ENCODE measurements around the gene TUBB.
"Not testable (repeated sequence)": the region's sequence is repeated elsewhere in the genome, so short reads cannot be mapped to it uniquely, and the experiment has no call there.

The TUBB gene

DNA sequence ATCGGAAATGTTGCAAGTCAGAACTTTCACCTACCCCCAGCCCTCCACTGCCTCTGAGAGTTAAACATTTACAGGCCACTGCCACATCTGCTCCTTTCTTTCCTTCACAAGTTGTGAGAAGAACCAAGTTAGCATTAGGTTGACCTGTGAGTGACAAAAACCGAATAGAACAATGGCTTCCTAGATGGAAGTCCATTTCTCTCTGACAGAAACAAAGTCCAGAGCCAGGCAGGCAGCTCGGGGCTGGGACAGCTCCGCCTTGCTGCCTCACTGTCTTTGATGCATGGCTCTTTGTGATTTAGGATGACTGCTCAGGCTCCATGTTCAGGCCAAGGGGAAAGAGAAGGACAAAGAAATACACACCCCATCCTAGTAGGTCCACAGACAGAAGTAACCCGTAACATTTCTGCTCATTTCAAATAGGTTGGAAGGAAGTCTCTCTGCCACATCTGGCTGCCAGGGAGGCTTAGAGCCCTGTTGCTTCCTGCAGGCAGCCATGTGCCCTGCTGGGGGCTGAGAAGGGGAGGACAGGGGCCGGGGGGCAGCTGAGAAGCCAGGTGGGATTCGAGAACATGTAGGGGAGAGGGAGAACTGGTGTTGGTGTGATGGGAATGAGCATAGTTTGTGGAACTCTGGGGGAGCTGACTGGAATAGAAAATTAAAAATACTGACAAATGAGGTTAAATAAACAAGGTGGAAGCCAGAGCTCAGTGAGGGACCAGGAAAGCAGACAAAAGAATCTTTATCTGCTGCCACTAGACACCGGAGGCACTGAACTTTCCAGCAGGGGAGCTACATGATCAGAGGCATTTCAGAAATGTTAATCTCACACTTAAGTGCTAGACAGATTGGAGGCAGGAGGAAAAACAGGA lies 43.7 kb downstream of the TUBB start:
- no peak for DNase-seq

DNA sequence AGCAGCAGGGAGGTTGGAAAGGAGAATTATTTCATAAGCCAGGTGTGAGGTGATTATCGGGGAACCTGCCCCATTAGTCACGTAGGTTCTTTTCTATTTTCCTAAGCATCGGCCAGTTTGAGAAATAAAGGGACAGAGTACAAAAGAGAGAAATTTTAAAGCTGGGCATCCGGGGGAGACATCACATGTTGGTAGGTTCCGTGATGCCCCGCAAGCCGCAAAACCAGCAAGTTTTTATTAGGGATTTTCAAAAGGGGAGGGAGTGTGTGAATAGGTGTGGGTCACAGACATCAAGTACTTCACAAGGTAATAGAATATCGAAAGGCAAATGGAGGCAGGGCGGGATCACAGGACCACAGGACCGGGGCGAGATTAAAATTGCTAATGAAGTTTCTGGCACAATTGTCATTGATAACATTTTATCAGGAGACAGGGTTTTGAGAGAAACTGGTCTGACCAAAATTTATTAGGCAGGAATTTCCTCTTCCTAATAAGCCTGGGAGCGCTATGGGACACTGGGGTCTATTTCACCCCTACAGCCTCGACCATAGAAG lies 44.4 kb downstream of the TUBB start:
- DNase-seq, result not testable (repeated sequence)

GRCh38 chr6:30765495-30765894 lies 45.3 kb downstream of the TUBB start:
- not testable (repeated sequence) for DNase-seq

GRCh38 chr6:30766461-30767157 lies 46.5 kb downstream of the TUBB start:
- no peak for DNase-seq

DNA sequence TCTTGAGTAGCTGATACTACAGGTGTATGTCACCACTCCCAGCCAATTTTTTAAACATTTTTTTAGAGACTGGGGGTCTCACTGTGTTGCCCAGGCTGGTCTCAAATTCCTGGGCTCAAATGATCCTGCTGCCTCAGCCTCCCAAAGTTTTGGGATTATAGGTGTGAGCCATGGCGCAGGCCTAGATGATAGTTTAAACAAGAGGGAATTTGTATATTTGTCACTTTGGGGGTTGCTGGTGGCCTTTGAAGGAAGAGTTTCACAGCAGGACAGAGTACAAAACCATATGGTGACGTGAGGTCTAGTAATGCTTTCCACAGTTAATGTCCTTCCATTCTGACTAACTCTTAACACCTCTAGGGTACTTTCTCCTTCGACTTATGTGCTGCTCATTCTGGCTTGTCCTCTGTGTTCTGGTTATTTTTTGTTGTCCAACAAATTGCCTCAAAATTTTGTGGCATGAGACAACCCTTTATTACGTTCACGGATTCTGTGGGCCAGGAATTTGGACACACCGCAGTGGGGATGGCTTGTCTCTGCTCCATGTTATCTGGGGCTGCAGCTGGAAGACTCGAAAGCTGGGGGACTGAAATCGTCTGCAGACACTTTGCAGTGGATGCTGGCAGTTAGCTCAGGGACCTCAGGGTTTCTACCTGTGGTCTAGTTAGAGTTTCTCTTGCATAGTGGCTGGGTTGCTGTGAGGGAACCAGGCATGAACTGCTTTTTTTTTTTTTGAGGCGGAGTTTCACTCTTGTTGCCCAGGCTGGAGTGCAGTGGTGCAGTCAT lies 47.2 kb downstream of the TUBB start:
- no peak for DNase-seq

GRCh38 chr6:30767944-30768301 lies 47.8 kb downstream of the TUBB start:
- no peak for DNase-seq

GRCh38 chr6:30768634-30769087 lies 48.5 kb downstream of the TUBB start:
- DNase-seq, result no peak

DNA sequence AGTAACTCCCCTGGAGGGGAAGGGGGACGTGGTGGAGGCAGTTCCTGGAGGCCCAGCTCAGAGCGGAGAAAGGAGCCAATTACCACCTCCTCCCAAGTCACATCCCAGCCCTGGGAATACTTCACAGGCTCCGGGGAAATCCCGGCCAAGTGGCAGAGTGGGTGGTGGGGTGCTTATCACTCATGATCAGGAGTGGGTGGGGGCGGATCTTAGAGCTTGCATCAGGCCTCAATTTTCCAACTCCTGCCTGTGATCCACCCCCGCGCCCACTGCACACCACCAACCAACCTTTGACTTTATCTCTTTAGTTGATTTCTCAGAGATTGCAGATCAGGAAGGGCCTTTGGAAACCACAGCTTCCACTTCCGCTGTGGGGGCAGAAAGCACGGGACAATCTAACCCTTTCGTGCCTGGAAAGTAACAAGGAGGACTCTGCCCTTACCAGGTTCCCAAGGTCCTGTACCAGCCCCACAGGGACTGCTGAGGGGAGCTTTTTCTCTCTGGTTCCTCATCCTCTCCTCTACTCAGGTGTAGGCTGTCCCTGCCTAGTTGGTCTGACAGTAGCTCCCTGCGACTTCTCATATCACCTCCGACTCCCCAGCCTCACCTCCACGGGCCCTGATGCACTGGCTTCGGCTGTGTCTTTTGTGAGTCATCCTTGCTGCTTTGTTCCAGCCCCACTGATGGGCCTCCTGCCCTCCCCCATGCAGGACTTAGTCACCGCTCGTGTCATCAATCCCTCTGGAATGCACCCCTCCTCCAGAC lies 49.1 kb downstream of the TUBB start:
- peak; percentile 87 for DNase-seq

DNA sequence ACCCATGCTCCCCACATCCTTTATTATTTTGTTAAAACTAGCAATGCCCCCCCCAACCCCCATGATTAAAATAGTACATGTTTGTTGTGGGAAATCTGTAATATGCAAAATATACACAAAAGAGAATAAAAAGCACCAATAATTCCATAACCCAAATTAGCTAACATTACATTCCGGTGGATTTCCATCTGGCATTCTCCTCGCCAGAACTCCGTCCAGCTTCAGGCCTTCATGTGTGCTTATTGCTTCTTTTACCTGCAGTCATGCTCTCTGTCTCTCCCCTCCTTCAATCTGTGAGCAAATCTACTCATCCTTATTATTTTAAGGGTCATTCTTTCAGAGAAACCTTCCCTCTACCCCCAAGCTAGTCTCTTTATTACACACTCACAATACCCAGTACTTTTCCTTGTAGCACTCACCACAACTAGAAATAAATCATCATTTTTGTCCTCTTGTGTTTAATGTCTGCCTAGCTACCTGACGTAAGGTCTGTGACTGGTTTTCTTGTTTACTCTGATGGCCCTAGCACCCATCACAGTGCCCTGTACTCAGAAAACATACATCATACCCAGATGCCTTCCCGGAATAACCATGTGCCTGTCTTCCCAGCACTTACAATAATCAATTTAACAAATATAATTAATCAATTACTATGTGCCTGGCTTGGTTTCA lies 49.8 kb downstream of the TUBB start:
- DNase-seq, result no peak

- no peak for DNase-seq
These were observed 50.4 kb downstream of the TUBB start for GRCh38 chr6:30770592-30770991.

DNA sequence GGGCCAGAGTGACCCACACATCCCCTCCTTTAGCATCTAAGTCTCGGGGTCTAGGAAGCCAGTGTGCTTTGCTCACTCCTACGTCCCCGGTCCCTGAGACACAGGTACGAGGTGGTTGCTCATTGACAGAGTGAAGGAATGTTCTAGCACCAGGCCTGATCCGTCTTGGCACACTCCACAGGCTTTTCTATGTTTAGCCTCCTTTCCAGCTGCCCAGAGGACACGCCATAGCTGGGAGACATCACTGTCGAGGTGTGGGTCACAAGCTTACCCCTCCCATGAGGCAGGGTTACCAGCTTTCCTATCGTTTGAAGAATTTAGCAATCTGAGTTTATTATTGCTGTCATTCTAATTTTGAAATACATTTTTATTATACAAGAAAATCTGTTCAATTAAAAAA lies 54.5 kb downstream of the TUBB start:
- no peak for DNase-seq
